ENCODE measurements around the gene TRIM33. TPM values are rescaled to one million over a fixed set of nuclear protein-coding genes. Genes with fewer than 3 reads are reported as not detected.

Gene TRIM33
- total and polyA plus RNA-seq, 2 experiments from 2014 or later: 50.3 to 51.1 TPM

DNA sequence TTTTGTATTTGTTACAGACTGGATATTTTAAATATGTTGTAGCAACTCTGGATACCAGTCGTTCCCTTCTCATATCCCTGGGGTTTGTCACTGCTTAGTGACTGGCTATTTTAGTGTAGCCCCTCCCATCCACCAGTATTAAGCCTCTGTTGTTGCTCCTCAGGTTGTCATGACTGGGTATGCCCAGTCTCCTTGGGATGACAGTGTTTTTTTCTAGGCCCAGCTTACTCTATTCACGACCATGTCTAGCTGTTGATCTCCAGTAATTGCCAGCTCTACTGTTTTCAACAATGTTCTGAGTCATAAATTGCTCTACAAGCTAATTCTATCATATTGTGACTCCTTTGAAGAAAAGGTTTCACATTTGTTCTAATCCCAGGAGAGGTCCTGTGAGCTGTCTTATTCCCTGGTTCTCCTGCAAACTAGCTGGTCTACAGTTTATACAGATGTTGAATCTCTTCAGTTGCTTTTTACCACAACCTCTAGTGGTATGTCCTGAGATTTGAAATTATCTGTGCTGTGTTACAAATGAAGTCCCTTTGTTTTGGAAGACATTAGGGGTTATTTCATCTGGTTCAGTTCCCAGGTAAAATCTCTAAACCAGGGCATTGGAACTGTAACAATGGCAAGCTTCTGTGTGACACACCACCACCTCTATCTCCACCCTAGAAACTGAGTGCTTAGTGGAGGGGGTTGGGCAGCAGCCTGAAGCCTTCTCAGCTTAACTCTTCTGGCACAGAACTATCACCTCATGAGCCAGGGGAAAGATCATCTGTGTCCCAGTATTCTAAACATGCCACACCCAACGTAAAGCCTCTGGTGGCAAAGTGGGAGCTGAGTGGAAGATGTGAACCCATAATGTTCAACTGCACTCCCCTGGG lies 124.6 kb downstream of the TRIM33 start (continued):
- no peak for TF ChIP-seq ETS1 (IDR thresholded peaks at IDR 0.05)
- TF ChIP-seq, protein P1, sequence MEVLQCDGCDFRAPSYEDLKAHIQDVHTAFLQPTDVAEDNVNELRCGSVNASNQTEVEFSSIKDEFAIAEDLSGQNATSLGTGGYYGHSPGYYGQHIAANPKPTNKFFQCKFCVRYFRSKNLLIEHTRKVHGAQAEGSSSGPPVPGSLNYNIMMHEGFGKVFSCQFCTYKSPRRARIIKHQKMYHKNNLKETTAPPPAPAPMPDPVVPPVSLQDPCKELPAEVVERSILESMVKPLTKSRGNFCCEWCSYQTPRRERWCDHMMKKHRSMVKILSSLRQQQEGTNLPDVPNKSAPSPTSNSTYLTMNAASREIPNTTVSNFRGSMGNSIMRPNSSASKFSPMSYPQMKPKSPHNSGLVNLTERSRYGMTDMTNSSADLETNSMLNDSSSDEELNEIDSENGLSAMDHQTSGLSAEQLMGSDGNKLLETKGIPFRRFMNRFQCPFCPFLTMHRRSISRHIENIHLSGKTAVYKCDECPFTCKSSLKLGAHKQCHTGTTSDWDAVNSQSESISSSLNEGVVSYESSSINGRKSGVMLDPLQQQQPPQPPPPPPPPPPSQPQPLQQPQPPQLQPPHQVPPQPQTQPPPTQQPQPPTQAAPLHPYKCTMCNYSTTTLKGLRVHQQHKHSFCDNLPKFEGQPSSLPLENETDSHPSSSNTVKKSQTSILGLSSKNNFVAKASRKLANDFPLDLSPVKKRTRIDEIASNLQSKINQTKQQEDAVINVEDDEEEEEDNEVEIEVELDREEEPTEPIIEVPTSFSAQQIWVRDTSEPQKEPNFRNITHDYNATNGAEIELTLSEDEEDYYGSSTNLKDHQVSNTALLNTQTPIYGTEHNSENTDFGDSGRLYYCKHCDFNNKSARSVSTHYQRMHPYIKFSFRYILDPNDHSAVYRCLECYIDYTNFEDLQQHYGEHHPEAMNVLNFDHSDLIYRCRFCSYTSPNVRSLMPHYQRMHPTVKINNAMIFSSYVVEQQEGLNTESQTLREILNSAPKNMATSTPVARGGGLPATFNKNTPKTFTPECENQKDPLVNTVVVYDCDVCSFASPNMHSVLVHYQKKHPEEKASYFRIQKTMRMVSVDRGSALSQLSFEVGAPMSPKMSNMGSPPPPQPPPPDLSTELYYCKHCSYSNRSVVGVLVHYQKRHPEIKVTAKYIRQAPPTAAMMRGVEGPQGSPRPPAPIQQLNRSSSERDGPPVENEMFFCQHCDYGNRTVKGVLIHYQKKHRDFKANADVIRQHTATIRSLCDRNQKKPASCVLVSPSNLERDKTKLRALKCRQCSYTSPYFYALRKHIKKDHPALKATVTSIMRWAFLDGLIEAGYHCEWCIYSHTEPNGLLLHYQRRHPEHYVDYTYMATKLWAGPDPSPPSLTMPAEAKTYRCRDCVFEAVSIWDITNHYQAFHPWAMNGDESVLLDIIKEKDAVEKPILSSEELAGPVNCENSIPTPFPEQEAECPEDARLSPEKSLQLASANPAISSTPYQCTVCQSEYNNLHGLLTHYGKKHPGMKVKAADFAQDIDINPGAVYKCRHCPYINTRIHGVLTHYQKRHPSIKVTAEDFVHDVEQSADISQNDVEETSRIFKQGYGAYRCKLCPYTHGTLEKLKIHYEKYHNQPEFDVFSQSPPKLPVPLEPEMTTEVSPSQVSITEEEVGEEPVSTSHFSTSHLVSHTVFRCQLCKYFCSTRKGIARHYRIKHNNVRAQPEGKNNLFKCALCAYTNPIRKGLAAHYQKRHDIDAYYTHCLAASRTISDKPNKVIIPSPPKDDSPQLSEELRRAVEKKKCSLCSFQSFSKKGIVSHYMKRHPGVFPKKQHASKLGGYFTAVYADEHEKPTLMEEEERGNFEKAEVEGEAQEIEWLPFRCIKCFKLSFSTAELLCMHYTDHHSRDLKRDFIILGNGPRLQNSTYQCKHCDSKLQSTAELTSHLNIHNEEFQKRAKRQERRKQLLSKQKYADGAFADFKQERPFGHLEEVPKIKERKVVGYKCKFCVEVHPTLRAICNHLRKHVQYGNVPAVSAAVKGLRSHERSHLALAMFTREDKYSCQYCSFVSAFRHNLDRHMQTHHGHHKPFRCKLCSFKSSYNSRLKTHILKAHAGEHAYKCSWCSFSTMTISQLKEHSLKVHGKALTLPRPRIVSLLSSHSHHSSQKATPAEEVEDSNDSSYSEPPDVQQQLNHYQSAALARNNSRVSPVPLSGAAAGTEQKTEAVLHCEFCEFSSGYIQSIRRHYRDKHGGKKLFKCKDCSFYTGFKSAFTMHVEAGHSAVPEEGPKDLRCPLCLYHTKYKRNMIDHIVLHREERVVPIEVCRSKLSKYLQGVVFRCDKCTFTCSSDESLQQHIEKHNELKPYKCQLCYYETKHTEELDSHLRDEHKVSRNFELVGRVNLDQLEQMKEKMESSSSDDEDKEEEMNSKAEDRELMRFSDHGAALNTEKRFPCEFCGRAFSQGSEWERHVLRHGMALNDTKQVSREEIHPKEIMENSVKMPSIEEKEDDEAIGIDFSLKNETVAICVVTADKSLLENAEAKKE (CRISPR knock-in tag; IDR thresholded peaks at IDR 0.05): no peak
- no peak for TF ChIP-seq ZNF114 (CRISPR knock-in tag; IDR thresholded peaks at IDR 0.05)
- TF ChIP-seq EZH2phosphoT487 (IDR thresholded peaks at IDR 0.05; ENCODE audit: unreplicated experiment): no peak

GRCh38 chr1:114384922-114385321 lies 126.1 kb downstream of the TRIM33 start:
- Histone ChIP-seq H3K9me2 (ENCODE audit: insufficient read depth) (no peaks in the 10 kb centered on the region), H3F3A (replicated peaks; ENCODE audit: low read depth) (no peaks in the 10 kb centered on the region), H3K4me1 (ENCODE audit: insufficient read depth) (no peaks in the 10 kb centered on the region; the same call in 1 of the 2 replicates), H3K4me2 (no peak overlapping the region), H3K27ac (ENCODE audit: low read depth) (no peak overlapping the region), H3K79me2 (replicated peaks; ENCODE audit: insufficient read depth) (no peaks in the 10 kb centered on the region), H4K20me1 (replicated peaks; ENCODE audit: insufficient read depth) (no peaks in the 10 kb centered on the region), H3K4me3 (no peak overlapping the region), H3K36me3 (ENCODE audit: insufficient read depth) (no peaks in the 10 kb centered on the region), H3K27me3 (ENCODE audit: insufficient read depth) (no peaks in the 10 kb centered on the region), H2AFZ (no peak overlapping the region)
- Mint-ChIP-seq H3K27ac (no peak overlapping the region), H3K27me3 (ENCODE audit: insufficient read depth, low read depth, poor library complexity) (peaks cover 2% of the 10 kb centered on the region), H3K4me1 (peaks cover 7% of the 10 kb centered on the region; the same call in 2 of the 3 replicates), H3K36me3 (ENCODE audit: low read depth) (peaks cover 9% of the 10 kb centered on the region), H3K9me3 (peaks cover 22% of the 10 kb centered on the region), H3K4me3 (no peak overlapping the region)
- TF ChIP-seq ETS1 (IDR thresholded peaks at IDR 0.05) (no peak), NANOG (IDR thresholded peaks at IDR 0.05; ENCODE audit: borderline replicate concordance) (no peak), STAT1 (IDR thresholded peaks at IDR 0.05; ENCODE audit: unreplicated experiment) (no peak), POLR2AphosphoS5 (IDR thresholded peaks at IDR 0.05; ENCODE audit: low read depth) (no peak), EZH2phosphoT487 (IDR thresholded peaks at IDR 0.05; ENCODE audit: unreplicated experiment) (no peak), ZNF331 (CRISPR knock-in tag; IDR thresholded peaks at IDR 0.05; ENCODE audit: low read depth) (no peak), ZNF114 (CRISPR knock-in tag; IDR thresholded peaks at IDR 0.05) (no peak)
- DNase-seq (ENCODE audit: low spot score) (no peak), ATAC-seq (no peak)

Measured in GM23338 (cell line).